HEK293T (cell line): ENCODE measurements around the gene GRM4.

Experiments used
- CTCF ChIA-PET: fragments of 350-600 bp; formaldehyde crosslinking; extraction: SDS; loops from one replicate; lab custom pipeline; 2021; ENCODE audit warnings: antibody characterized with exemption, inconsistent platforms; lab: Yijun Ruan, JAX
- POLR2A ChIA-PET: fragments of 350-600 bp; formaldehyde crosslinking; extraction: SDS; loops from one replicate; lab custom pipeline; 2020; ENCODE audit warnings: antibody characterized with exemption, inconsistent platforms; lab: Yijun Ruan, JAX
- DNase-seq: peaks from one replicate; pipeline ENCODE4 v3.0.0; 2012; ENCODE audit warnings: mixed read lengths; ENCODE audit errors: extremely low spot score
- ARNT ChIP-seq: fragments of 450-650 bp; IDR thresholded peaks from 2 replicates; pipeline ENCODE4 v1.6.1; 2017; ENCODE audit warnings: mild to moderate bottlenecking
- BHLHE40 ChIP-seq: fragments of 450-650 bp; IDR thresholded peaks from 2 replicates; pipeline ENCODE4 v1.6.1; 2016; ENCODE audit warnings: mild to moderate bottlenecking, moderate library complexity, borderline replicate concordance
- CTBP1 ChIP-seq: fragments of 450-650 bp; IDR thresholded peaks from 2 replicates; pipeline ENCODE4 v1.6.1; 2016; ENCODE audit warnings: borderline replicate concordance
- ELF4 ChIP-seq: fragments of 450-650 bp; IDR thresholded peaks from 2 replicates; pipeline ENCODE4 v1.6.1; 2017; ENCODE audit warnings: antibody characterized with exemption
- FOXA1 ChIP-seq: fragments of 450-650 bp; IDR thresholded peaks from 2 replicates; pipeline ENCODE4 v1.6.1; 2016; ENCODE audit warnings: mild to moderate bottlenecking
- FOXK2 ChIP-seq: fragments of 450-650 bp; IDR thresholded peaks from 2 replicates; pipeline ENCODE4 v1.6.1; 2016; ENCODE audit warnings: mild to moderate bottlenecking
- FOXM1 ChIP-seq: fragments of 450-650 bp; IDR thresholded peaks from 2 replicates; pipeline ENCODE4 v1.6.1; 2017; ENCODE audit warnings: mild to moderate bottlenecking, borderline replicate concordance
- HDGF ChIP-seq: fragments of 450-650 bp; IDR thresholded peaks from 2 replicates; pipeline ENCODE4 v1.6.1; 2017; ENCODE audit warnings: antibody characterized with exemption, borderline replicate concordance
- L3MBTL2 ChIP-seq: fragments of 450-650 bp; conservative IDR thresholded peaks from 2 replicates; pipeline ENCODE4 v1.6.1; 2016; ENCODE audit warnings: mild to moderate bottlenecking
- LEF1 ChIP-seq: fragments of 450-650 bp; IDR thresholded peaks from 2 replicates; pipeline ENCODE4 v1.6.1; 2017; ENCODE audit warnings: mild to moderate bottlenecking, borderline replicate concordance
- NFRKB ChIP-seq: fragments of 450-650 bp; IDR thresholded peaks from 2 replicates; pipeline ENCODE4 v1.6.1; 2016; ENCODE audit warnings: mild to moderate bottlenecking, moderate library complexity
- SP1 ChIP-seq: fragments of 450-650 bp; IDR thresholded peaks from 2 replicates; pipeline ENCODE4 v1.6.1; 2017
- SUZ12 ChIP-seq: fragments of 450-650 bp; IDR thresholded peaks from 2 replicates; pipeline ENCODE4 v1.6.1; 2016; ENCODE audit warnings: mild to moderate bottlenecking
- TARDBP ChIP-seq: fragments of 450-650 bp; IDR thresholded peaks from 2 replicates; pipeline ENCODE4 v1.6.1; 2016
- ZNF384 ChIP-seq: fragments of 450-650 bp; IDR thresholded peaks from 2 replicates; pipeline ENCODE4 v1.6.1; 2016
- TF ChIP-seq, protein P1 (sequence below): fragments of 450-650 bp; IDR thresholded peaks from 2 replicates; pipeline ENCODE4 v1.6.1; 2016

GRM4 gene

DNA sequence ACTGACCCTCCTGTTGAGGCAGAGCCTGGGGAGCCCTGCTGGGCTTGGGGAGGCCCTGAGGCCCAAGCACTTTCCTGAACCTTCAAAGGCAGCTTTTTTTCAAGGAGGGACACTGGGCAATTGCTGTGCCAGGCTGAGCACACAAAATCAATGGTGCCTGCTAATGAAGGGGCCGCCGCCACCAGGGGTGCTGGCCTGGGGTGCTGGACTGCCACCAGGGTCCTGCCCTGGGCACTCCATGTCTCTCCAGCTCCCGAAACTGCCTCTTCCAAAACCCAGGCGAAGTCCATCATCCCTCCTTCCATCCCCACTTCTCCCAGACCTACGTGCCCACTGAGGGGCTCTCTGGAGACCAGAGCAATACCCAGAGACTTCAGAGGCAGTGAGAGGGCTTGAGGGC, 145.6 kb downstream of the GRM4 start:
- ChIA-PET POLR2A (no interaction called here), CTCF (no interaction called here)
- DNase-seq = no peak
- TF ChIP-seq SUZ12 (no peak), NFRKB (no peak), FOXK2 (no peak), LEF1 (no peak), ZNF384 (no peak), L3MBTL2 (no peak), FOXM1 (no peak), FOXA1 (no peak), TARDBP (no peak), HDGF (no peak), SP1 (no peak), ELF4 (no peak), BHLHE40 (no peak), ARNT (no peak), CTBP1 (no peak)
- TF ChIP-seq, protein P1, sequence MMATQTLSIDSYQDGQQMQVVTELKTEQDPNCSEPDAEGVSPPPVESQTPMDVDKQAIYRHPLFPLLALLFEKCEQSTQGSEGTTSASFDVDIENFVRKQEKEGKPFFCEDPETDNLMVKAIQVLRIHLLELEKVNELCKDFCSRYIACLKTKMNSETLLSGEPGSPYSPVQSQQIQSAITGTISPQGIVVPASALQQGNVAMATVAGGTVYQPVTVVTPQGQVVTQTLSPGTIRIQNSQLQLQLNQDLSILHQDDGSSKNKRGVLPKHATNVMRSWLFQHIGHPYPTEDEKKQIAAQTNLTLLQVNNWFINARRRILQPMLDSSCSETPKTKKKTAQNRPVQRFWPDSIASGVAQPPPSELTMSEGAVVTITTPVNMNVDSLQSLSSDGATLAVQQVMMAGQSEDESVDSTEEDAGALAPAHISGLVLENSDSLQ = no peak

DNA sequence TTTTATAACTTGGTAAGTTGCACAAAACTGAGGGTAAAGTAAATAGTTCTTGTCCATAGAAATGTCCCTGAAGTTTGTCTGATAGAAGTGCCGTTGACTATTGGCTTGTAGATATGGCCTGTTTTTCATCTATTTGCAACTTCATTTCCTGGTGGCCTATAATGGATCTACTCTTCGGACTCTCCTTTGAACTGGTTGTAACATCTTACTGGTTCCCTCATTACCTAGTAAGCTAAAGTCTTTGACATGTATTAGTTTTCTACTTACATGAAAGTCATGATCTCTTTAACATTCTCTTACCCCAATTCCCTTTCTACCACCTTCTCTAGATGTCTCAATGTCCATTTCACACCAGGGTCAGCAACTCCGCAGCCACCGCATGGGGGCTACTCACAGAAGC, 146.3 kb downstream of the GRM4 start:
- POLR2A ChIA-PET = no interaction called here
- DNase-seq = no peak
- CTCF ChIA-PET = interaction anchor here (1.0 kb wide), 1 partner anchor 28 kb away, joined by 4 read pairs; no protein-coding TSS in a partner anchor
- TF ChIP-seq FOXK2 = no peak
- no peak for TF ChIP-seq LEF1
- TF ChIP-seq, protein P1 = no peak
- TF ChIP-seq HDGF = no peak
- TF ChIP-seq SP1 = no peak
- no peak for TF ChIP-seq ZNF384
- no peak for TF ChIP-seq FOXA1
- TF ChIP-seq L3MBTL2 = no peak
- no peak for TF ChIP-seq SUZ12
- no peak for TF ChIP-seq BHLHE40
- TF ChIP-seq ELF4 = no peak
- TF ChIP-seq ARNT = no peak
- no peak for TF ChIP-seq TARDBP
- TF ChIP-seq CTBP1 = no peak
- TF ChIP-seq FOXM1 = no peak
- no peak for TF ChIP-seq NFRKB

DNA sequence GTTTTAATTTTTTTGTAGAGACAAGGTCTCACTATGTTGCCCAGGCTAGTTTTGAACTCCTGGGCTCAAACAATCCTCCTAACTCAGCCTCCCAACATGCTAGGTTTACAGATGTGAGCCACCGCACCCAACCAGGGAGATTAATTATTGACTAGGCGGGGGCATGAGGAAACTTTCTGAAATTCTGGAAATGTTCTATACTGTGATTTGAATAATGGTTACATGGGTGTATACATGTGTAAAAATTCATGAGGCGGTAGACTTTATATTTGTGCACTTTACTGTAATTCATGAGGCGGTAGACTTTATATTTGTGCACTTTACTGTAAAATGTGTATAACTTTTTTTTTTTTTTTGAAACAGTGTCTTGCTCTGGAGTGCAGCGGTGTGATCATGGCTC, 147.2 kb downstream of the GRM4 start:
- TF ChIP-seq ELF4 (no peak), FOXK2 (no peak), BHLHE40 (no peak), SUZ12 (no peak), LEF1 (no peak), FOXA1 (no peak), SP1 (no peak), L3MBTL2 (no peak), ZNF384 (no peak), ARNT (no peak), TARDBP (no peak), HDGF (no peak), FOXM1 (no peak), CTBP1 (no peak), NFRKB (no peak)
- TF ChIP-seq, protein P1 = no peak
- no peak for DNase-seq
- CTCF ChIA-PET = interaction anchor here (1.0 kb wide), 1 partner anchor 29 kb away, joined by 4 read pairs; no protein-coding TSS in a partner anchor
- POLR2A ChIA-PET = no interaction called here

DNA sequence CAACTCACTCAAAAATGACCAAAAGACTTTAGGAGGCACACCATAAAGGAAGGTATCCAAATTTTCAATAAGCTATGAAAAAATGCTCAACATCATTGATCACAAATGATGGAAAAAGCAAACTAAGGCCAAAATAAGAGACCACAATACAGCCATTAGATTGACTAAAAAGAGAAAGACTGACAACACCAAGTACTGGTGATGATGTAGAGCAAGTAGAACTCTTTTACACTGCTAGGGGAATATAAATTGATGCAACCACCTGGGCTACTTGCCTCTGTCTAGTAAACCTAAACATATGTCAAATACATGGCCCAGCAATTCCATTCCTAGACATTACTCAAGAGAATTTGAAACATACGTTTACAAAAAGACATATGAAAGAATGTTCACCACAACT, 148.6 kb downstream of the GRM4 start:
- POLR2A ChIA-PET = no interaction called here

DNA sequence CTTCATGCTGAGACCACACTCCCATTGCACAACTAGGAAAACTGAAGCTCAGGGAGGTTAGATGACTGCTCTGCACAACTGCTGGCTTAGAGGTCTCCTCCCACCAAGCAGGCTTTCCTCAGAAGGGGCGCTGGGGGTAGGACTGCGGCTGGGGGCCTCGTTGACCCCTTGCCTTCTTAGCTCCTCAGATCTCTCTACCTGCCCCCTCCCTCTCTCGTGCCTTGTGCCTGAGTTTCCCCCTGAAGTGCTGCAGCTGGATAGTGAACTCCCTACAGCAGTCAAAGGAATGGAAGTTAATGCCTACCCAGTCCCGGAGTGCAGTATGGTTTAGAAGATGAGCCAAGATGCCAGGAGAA, 149.8 kb downstream of the GRM4 start:
- ChIA-PET POLR2A (no interaction called here), CTCF (no interaction called here)

More for the DNA sequence above, 148.6 kb downstream of the GRM4 start:
- no peak for TF ChIP-seq FOXK2
- no peak for TF ChIP-seq FOXA1
- TF ChIP-seq ARNT = no peak
- no peak for TF ChIP-seq L3MBTL2
- no peak for DNase-seq
- CTCF ChIA-PET = no interaction called here

More for the DNA sequence above, 149.8 kb downstream of the GRM4 start:
- DNase-seq = no peak
- TF ChIP-seq CTBP1 (no peak), LEF1 (no peak), HDGF (no peak), ELF4 (no peak), ZNF384 (no peak), ARNT (no peak), SP1 (no peak), FOXA1 (no peak), L3MBTL2 (no peak), NFRKB (no peak), BHLHE40 (no peak), TARDBP (no peak), FOXM1 (no peak), FOXK2 (no peak), SUZ12 (no peak)
- TF ChIP-seq, protein P1 = no peak
